Left renal pelvis (tissue), 4 donors: Measurements from ENCODE around the gene ME1. TPM values are rescaled to one million over a fixed set of nuclear protein-coding genes. Genes with fewer than 3 reads are reported as not detected.
A peak's percentile ranks its signal among the peaks of the same experiment; 100 is the strongest.
"Not testable (repeated sequence)": the region's sequence is repeated elsewhere in the genome, so short reads cannot be mapped to it uniquely, and the experiment has no call there.

Experiments used
- DNase-seq, 4 donors: peaks; one replicate each; pipeline ENCODE4 v3.0.0-alpha.2; 2013; ENCODE audit warnings: low read depth in 4 of 4, low spot score in 3 of 4
- polyA plus RNA-seq, 4 donors: library from polyadenylated mRNA; unstranded; fragments of 120-200 nt; gene quantifications; one replicate each; pipeline ENCODE4 v1.2.1, GENCODE V29; 2013; ENCODE audit not compliant: insufficient read length in 4 of 4

The ME1 gene
- polyA plus RNA-seq, 4 donors, result 2.3 to 4.3 (median 3.6) TPM

- DNase-seq, result no peak
Observed at GRCh38 chr6:83193747-83194566, 236.9 kb downstream of the ME1 start.

- peak; percentile 72 to 80 (median 76) for DNase-seq
Observed at GRCh38 chr6:83192871-83193746, 237.7 kb downstream of the ME1 start, which contains the start of the genes PGM3 and RWDD2A. Gene PGM3 (minus strand): TSS chr6:83193265. CDS start chr6:83191012, 2,253 bp downstream. Gene RWDD2A (plus strand): TSS chr6:83193357. CDS start chr6:83194452, 1,095 bp downstream.

- no peak for DNase-seq
Observed at GRCh38 chr6:83192456-83192855, 238.4 kb downstream of the ME1 start.

GRCh38 chr6:83191974-83192373 lies 238.9 kb downstream of the ME1 start:
- DNase-seq, result not testable (repeated sequence)

- DNase-seq, result no peak
Observed at GRCh38 chr6:83190626-83191025, 240.2 kb downstream of the ME1 start.

GRCh38 chr6:83188501-83188900 lies 242.3 kb downstream of the ME1 start:
- DNase-seq, result no peak

GRCh38 chr6:83185096-83185495 lies 245.8 kb downstream of the ME1 start:
- no peak for DNase-seq

GRCh38 chr6:83183082-83183828 lies 247.6 kb downstream of the ME1 start:
- no peak for DNase-seq

- no peak for DNase-seq
Observed at GRCh38 chr6:83182114-83182513, 248.7 kb downstream of the ME1 start.

- no peak for DNase-seq
Observed at GRCh38 chr6:83180426-83180950, 250.4 kb downstream of the ME1 start.

GRCh38 chr6:83176246-83176645 lies 254.6 kb downstream of the ME1 start:
- peak in 1 of 4 donors; percentile 7 for DNase-seq

- DNase-seq, result no peak
Observed at GRCh38 chr6:83169511-83169910, 261.3 kb downstream of the ME1 start.

- DNase-seq, result no peak
Observed at GRCh38 chr6:83169106-83169505, 261.7 kb downstream of the ME1 start.

GRCh38 chr6:83168556-83168955 lies 262.3 kb downstream of the ME1 start:
- no peak for DNase-seq

GRCh38 chr6:83167726-83168278 lies 263.0 kb downstream of the ME1 start:
- no peak for DNase-seq

Other genes starting within 250 kb of the ME1 start
- 10 to 100 TPM; 41.6 to 60.6 (median 49.9) TPM for gene PGM3, start 237.8 kb downstream of the ME1 start, polyA plus RNA-seq
- 1 to 10 TPM; 6.9 to 7.6 (median 7.3) TPM for gene RWDD2A, start 237.7 kb downstream of the ME1 start, polyA plus RNA-seq
- gene PRSS35, start 81.5 kb upstream of the ME1 start, polyA plus RNA-seq, result 10 to 100 TPM; 29.6 to 75.5 (median 55.1) TPM